ENCODE measurements around the gene CCR5AS. TPM values are rescaled to one million over a fixed set of nuclear protein-coding genes. Genes with fewer than 3 reads are reported as not detected.

The CCR5AS gene

GRCh38 chr3:46318207-46318927, 88.5 kb downstream of the CCR5AS start:
- Mint-ChIP-seq H3K36me3 (no peaks in the 10 kb centered on the region), H3K4me1 (ENCODE audit: unreplicated experiment) (no peaks in the 10 kb centered on the region), H3K9me3 (no peaks in the 10 kb centered on the region), H3K27ac (no peak overlapping the region), H3K4me3 (no peak overlapping the region), H3K27me3 (peaks cover 31% of the 10 kb centered on the region)
- no peak for TF ChIP-seq CTCF (conservative IDR thresholded peaks at IDR 0.05)
- no peak for DNase-seq (ENCODE audit: extremely low spot score, unreplicated experiment)

- DNase-seq (ENCODE audit: extremely low spot score, unreplicated experiment) = no peak
- H3K4me1 Mint-ChIP-seq (ENCODE audit: unreplicated experiment) = no peaks in the 10 kb centered on the region
- no peak overlapping the region for H3K4me3 Mint-ChIP-seq
- no peak overlapping the region for H3K27ac Mint-ChIP-seq
- H3K36me3 Mint-ChIP-seq = no peaks in the 10 kb centered on the region
- peaks cover 12% of the 10 kb centered on the region for H3K27me3 Mint-ChIP-seq
- H3K9me3 Mint-ChIP-seq = no peaks in the 10 kb centered on the region
- TF ChIP-seq CTCF (conservative IDR thresholded peaks at IDR 0.05) = no peak
Measured at GRCh38 chr3:46316206-46316605, 90.7 kb downstream of the CCR5AS start.

- Mint-ChIP-seq H3K4me1 (ENCODE audit: unreplicated experiment) (no peaks in the 10 kb centered on the region), H3K9me3 (no peaks in the 10 kb centered on the region), H3K36me3 (no peaks in the 10 kb centered on the region), H3K27me3 (peaks cover 12% of the 10 kb centered on the region), H3K4me3 (no peak overlapping the region), H3K27ac (no peak overlapping the region)
- no peak for TF ChIP-seq CTCF (conservative IDR thresholded peaks at IDR 0.05)
- DNase-seq (ENCODE audit: extremely low spot score, unreplicated experiment) = no peak
Measured at GRCh38 chr3:46314517-46314916, 92.3 kb downstream of the CCR5AS start.

Other genes with a start within 250 kb of the CCR5AS start
- gene CCR1, start 198.8 kb downstream of the CCR5AS start, total RNA-seq (ENCODE audit: low replicate concordance) = 0.98 and 1.3 TPM in 2 replicates
- 0.14 TPM in 1 of 2 replicates, not detected in the other for gene CCR3, start 164.6 kb downstream of the CCR5AS start, total RNA-seq (ENCODE audit: low replicate concordance)
- not detected in 2 replicates for gene CCR2, start 53.0 kb downstream of the CCR5AS start, total RNA-seq (ENCODE audit: low replicate concordance)
- gene CCR5, start 36.1 kb downstream of the CCR5AS start, total RNA-seq (ENCODE audit: low replicate concordance) = 0.12 and 0.22 TPM in 2 replicates
- 0.17 and 0.34 TPM in 2 replicates for gene CCRL2, start 193 bp upstream of the CCR5AS start, total RNA-seq (ENCODE audit: low replicate concordance)
- not detected in 2 replicates for gene LTF, start 57.8 kb upstream of the CCR5AS start, total RNA-seq (ENCODE audit: low replicate concordance)
- not detected in 2 replicates for gene RTP3, start 90.9 kb upstream of the CCR5AS start, total RNA-seq (ENCODE audit: low replicate concordance)
- gene LRRC2, start 159.2 kb upstream of the CCR5AS start, total RNA-seq (ENCODE audit: low replicate concordance) = 0.31 TPM in 2 replicates
- gene FAM240A, start 205.5 kb upstream of the CCR5AS start, total RNA-seq (ENCODE audit: low replicate concordance) = not detected in 2 replicates